Osteoblast (primary cell): ENCODE measurements around the gene AKAP10. TPM values are rescaled to one million over a fixed set of nuclear protein-coding genes. Genes with fewer than 3 reads are reported as not detected.
"Not testable (repeated sequence)": the region's sequence is repeated elsewhere in the genome, so short reads cannot be mapped to it uniquely, and the experiment has no call there.

ENCODE experiments used
- DNase-seq: peaks from one replicate; pipeline ENCODE4 v3.0.0; 2011; ENCODE audit warnings: low spot score, mixed read lengths; ENCODE audit not compliant: insufficient read length; ENCODE audit errors: missing footprints
- H2AFZ ChIP-seq: 2 replicates; pipeline ENCODE4 v1.6.0; 2011; ENCODE audit warnings: mild to moderate bottlenecking, low read length
- H3K27ac ChIP-seq: 2 replicates; pipeline ENCODE4 v1.5.1; 2011; ENCODE audit warnings: mild to moderate bottlenecking, low read depth, low read length, moderate library complexity
- H3K27me3 ChIP-seq: 2 replicates; pipeline ENCODE4 v1.6.0; 2012; ENCODE audit warnings: mild to moderate bottlenecking, control low read depth, inconsistent platforms, low read length, moderate library complexity; ENCODE audit not compliant: insufficient read depth
- H3K36me3 ChIP-seq: 2 replicates; pipeline ENCODE4 v1.5.1; 2011; ENCODE audit warnings: mild to moderate bottlenecking, low read length, control low read depth, moderate library complexity; ENCODE audit not compliant: insufficient read depth
- H3K4me1 ChIP-seq: 2 replicates; pipeline ENCODE4 v1.5.1; 2011; ENCODE audit warnings: mild to moderate bottlenecking, low read length, control low read depth, moderate library complexity; ENCODE audit not compliant: insufficient read depth
- H3K4me2 ChIP-seq: 2 replicates; pipeline ENCODE4 v1.6.0; 2011; ENCODE audit warnings: mild to moderate bottlenecking, low read length; ENCODE audit not compliant: insufficient read depth
- H3K4me3 ChIP-seq: fragments of 200-600 bp; sonication (generic); 3 replicates; pipeline ENCODE4 v1.5.1; 2012; ENCODE audit warnings: mild to moderate bottlenecking, low read length, inconsistent platforms; ENCODE audit not compliant: insufficient read depth
- H3K79me2 ChIP-seq: 2 replicates; pipeline ENCODE4 v1.6.0; 2012; ENCODE audit warnings: mild to moderate bottlenecking, low read length, control low read depth, inconsistent platforms; ENCODE audit not compliant: insufficient read depth
- H3K9me3 ChIP-seq: 2 replicates; pipeline ENCODE4 v1.5.1; 2011; ENCODE audit warnings: low read depth, low read length, control low read depth
- H4K20me1 ChIP-seq: 2 replicates; pipeline ENCODE4 v1.6.0; 2012; ENCODE audit warnings: mild to moderate bottlenecking, low read length, control low read depth; ENCODE audit not compliant: insufficient read depth
- small RNA-seq: library from RNA; depleted of rRNA; stranded (forward); fragments of <200 nt; gene quantifications from one replicate; pipeline ENCODE3, GENCODE V24; 2012
- total RNA-seq: library from RNA; depleted of rRNA; stranded (reverse); fragments of >200 nt; gene quantifications from 2 replicates; pipeline ENCODE4 v1.2.3, GENCODE V29; 2012
- TF ChIP-seq, protein P1 (sequence below): IDR thresholded peaks from 2 replicates; pipeline ENCODE4 v1.5.1; 2011; ENCODE audit warnings: mild to moderate bottlenecking, low read depth, low read length, moderate library complexity; ENCODE audit errors: extremely low read depth

AKAP10 gene
- total RNA-seq, 1 donor: 27.5 TPM

DNA sequence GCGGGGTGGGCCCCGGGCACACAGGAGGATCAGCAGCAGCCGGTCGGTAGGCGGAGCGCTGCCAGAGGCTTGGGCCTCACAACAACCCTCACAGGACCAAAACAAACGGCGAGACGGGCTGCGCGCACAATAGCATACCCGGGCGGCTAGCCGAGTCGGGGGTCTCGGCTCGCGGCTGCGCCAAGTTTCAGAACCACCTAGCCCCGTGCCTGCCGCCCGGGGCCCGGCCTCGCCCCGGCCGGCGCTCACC lies 110.6 kb downstream of the AKAP10 start:
- Histone ChIP-seq H3K27ac (peak overlapping the region; percentile 45), H3K36me3 (no peaks in the 10 kb centered on the region), H2AFZ (peak overlapping the region; percentile 89), H4K20me1 (no peaks in the 10 kb centered on the region), H3K4me3 (peak overlapping the region; percentile 88), H3K27me3 (no peaks in the 10 kb centered on the region), H3K4me2 (peak overlapping the region; percentile 96), H3K79me2 (peaks cover 4% of the 10 kb centered on the region), H3K4me1 (peaks cover 9% of the 10 kb centered on the region), H3K9me3 (no peaks in the 10 kb centered on the region)
- TF ChIP-seq, protein P1, sequence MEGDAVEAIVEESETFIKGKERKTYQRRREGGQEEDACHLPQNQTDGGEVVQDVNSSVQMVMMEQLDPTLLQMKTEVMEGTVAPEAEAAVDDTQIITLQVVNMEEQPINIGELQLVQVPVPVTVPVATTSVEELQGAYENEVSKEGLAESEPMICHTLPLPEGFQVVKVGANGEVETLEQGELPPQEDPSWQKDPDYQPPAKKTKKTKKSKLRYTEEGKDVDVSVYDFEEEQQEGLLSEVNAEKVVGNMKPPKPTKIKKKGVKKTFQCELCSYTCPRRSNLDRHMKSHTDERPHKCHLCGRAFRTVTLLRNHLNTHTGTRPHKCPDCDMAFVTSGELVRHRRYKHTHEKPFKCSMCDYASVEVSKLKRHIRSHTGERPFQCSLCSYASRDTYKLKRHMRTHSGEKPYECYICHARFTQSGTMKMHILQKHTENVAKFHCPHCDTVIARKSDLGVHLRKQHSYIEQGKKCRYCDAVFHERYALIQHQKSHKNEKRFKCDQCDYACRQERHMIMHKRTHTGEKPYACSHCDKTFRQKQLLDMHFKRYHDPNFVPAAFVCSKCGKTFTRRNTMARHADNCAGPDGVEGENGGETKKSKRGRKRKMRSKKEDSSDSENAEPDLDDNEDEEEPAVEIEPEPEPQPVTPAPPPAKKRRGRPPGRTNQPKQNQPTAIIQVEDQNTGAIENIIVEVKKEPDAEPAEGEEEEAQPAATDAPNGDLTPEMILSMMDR: peak; percentile 7
- DNase-seq: peak; percentile 94

DNA sequence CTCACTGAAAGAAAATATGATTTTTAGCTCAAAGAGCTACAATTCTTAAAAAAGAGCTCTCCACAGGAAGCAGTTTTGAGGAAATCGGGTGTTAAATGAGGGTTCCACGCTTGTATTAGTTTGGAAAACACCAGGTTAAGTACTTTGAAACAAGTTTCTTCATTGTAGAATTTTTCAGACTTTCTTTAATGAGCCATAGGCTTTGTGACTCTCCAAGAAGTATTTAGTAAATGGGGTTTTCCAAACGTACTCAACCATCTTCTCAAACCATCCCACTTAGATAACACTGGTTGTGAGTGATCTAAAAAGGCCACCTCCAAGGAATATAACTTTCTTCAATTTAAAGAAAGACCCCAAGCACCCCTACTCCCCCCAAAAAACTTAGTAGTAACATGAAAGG lies 112.6 kb downstream of the AKAP10 start:
- Histone ChIP-seq H2AFZ (no peak overlapping the region), H3K4me3 (no peak overlapping the region), H4K20me1 (no peaks in the 10 kb centered on the region), H3K36me3 (no peaks in the 10 kb centered on the region), H3K27me3 (no peaks in the 10 kb centered on the region), H3K4me1 (peaks cover 9% of the 10 kb centered on the region), H3K9me3 (no peaks in the 10 kb centered on the region), H3K27ac (no peak overlapping the region), H3K79me2 (peaks cover 4% of the 10 kb centered on the region), H3K4me2 (no peak overlapping the region)
- DNase-seq: no peak
- TF ChIP-seq, protein P1: no peak

DNA sequence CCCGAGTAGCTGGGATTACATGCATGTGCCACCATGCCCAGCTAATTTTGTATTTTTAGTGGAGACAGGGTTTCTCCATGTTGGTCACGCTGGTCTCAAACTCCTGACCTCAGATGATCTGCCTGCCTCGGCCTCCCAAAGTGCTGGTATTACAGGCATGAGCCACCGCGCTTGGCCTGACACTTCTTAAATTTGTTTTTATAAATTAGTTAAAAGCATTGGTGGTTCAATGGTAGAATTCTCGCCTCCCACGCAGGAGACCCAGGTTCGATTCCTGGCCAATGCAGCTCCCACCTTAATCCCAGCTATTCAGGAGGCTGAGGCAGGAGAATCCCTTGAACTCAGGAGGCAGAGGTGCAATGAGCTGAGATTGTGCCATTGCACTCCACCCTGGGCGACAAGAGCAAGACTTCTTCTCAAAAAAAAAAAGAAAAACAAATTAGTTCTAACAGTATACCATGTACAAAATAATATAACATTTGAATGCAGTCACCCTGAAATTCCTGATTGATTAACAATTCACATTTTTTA lies 116.9 kb downstream of the AKAP10 start:
- DNase-seq, H3K36me3 ChIP-seq, H3K27ac ChIP-seq, H3K4me3 ChIP-seq, H3K4me2 ChIP-seq, H2AFZ ChIP-seq, H4K20me1 ChIP-seq, H3K4me1 ChIP-seq, H3K79me2 ChIP-seq, H3K9me3 ChIP-seq, H3K27me3 ChIP-seq: not testable (repeated sequence)

DNA sequence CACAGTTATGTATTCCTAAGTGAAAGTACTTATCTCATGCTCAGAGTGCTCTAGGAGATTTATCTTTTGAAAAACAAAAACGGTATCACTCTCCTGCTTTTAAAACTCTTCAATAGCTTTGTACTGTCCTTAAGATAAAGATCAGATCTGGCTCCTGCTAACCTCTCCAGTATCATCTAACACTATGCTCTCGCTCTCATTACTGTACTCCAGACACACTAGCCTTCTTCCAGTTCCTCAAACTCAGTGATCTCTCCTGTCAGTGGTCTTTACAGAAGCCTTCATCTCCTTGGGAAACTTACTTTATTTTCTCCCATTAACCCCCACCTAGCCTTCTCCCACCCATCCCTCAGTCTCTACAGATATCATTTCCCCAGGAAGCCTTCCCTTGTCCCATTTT lies 120.0 kb downstream of the AKAP10 start:
- H3K4me1 ChIP-seq: no peaks in the 10 kb centered on the region

More for the DNA sequence above, 120.0 kb downstream of the AKAP10 start:
- Histone ChIP-seq H3K9me3 (no peaks in the 10 kb centered on the region), H2AFZ (no peak overlapping the region), H3K36me3 (no peaks in the 10 kb centered on the region), H3K4me3 (no peak overlapping the region), H3K27me3 (no peaks in the 10 kb centered on the region), H3K79me2 (no peaks in the 10 kb centered on the region), H4K20me1 (no peaks in the 10 kb centered on the region), H3K27ac (no peak overlapping the region), H3K4me2 (no peak overlapping the region)
- no peak for DNase-seq
- TF ChIP-seq, protein P1: no peak

Small RNA genes within 50 kb of the gene (small RNA-seq; reads per million reads assigned to genes)
- gene AC015726.2: not detected

Other genes with a start within 250 kb of the AKAP10 start
- gene ALDH3A1, start 229.5 kb downstream of the AKAP10 start, total RNA-seq: under 0.01 TPM in 1 of 2 replicates, not detected in the other
- 27.5 and 37.1 TPM in 2 replicates for gene ULK2, start 109.9 kb downstream of the AKAP10 start, total RNA-seq
- gene SPECC1, start 31.5 kb upstream of the AKAP10 start, total RNA-seq: 155 and 165 TPM in 2 replicates